GM18858 (cell line): ENCODE measurements around the gene KIF27.
"Not testable (repeated sequence)": the region's sequence is repeated elsewhere in the genome, so short reads cannot be mapped to it uniquely, and the experiment has no call there.

Experiments
- ATAC-seq: cut with Tn5 transposase; IDR thresholded peaks from one replicate; pipeline ENCODE4 v1.9.1; 2021; ENCODE audit not compliant: unreplicated experiment

Gene KIF27

DNA sequence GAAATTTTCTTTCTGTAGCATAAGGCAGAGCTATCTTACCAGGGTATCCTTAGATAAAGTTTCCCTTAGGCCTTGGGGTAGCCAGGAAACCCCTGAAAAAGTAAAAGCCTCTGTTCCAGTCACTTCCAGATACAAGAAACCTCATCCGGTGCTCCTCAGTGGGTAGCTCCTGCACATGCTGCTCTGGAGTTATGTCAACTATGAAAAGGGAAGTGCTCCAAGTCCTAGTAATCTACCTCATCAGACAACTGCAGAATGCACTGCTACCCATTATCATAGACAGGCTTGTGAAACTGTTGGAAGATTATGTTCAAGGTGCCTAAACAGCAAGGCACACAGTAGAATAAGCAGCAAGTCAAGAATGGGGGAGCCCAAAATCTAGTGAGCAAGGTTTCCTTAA, 112.0 kb downstream of the KIF27 start:
- ATAC-seq: not testable (repeated sequence)

DNA sequence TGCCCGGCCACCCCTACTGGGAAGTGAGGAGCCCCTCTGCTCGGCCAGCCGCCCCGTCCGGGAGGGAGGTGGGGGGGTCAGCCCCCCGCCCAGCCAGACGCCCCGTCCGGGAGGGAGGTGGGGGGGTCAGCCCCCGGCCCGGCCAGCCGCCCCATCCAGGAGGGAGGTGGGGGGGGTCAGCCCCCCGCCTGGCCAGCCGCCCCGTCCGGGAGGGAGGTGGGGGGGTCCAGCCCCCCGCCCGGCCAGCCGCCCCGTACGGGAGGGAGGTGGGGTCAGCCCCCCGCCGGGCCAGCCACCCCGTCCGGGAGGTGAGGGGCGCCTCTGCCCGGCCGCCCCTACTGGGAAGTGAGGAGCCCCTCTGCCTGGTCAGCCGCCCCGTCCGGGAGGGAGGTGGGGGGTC, 116.8 kb downstream of the KIF27 start:
- ATAC-seq: not testable (repeated sequence)

DNA sequence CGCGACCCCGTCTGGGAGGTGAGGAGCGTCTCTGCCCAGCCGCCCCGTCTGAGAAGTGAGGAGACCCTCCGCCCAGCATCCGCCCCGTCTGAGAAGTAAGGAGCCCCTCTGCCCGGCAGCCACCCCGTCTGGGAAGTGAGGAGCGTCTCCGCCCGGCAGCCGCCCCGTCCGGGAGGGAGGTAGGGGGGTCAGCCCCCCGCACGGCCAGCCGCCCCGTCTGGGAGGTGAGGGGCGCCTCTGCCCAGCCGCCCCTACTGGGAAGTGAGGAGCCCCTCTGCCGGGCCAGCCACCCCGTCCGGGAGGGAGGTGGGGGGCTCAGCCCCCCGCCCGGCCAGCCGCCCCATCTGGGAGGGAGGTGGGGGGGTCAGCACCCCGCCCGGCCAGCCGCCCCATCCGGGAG, 117.3 kb downstream of the KIF27 start:
- ATAC-seq: not testable (repeated sequence)

DNA sequence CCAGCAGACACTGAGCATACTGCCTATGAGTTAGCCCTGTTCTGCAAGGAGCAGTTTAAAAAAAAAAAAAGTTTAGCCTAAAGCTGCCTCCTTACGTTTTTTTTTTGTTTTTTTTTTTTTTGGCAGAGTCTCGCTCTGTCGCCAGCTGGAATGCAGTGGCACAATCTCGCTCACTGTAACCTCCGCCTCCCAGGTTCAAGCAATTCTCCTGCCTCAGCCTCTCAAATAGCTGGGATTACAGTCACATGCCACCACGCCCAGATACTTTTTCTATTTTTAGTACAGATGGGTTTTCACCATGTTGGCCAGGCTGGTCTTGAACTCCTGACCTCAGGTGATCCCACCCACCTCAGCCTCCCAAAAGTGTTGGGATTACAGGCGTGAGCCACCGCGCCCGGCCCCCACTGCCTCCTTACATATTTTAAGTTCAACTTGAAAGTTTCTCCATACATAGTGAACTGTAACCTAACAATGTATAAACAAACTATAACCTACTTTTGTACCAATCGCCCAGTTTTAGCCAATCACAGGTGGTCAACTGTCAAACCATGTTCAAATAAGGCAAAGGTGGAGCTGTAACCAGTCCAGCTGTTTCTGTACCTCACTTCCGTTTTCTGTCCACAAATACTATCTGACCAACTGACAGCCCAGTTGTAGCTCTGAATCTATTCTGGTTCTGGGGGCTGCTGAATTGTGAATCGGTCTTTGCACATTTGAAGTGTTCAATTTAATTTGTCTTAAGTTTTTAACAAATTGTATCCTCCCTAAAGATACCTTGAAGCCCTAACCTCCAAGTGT, 120.8 kb downstream of the KIF27 start:
- no peak for ATAC-seq

DNA sequence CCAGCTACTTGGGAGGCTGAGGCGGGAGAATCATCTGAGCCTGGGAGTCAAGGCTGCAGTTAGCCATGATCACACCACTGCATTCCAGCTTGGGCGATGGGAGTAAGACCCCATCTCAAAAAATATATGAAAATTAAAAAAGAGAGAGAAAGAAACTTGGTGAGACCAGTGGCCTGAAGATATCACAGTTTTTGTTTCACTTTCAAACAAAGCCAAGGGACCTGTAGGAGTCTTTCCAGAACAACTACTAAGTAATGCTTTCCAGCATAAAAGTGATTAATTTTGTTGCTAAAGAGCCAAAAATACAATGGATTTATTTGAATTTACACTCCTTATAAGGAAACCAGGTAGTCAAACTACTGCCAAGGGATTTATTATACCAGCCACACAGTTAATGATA, 127.2 kb downstream of the KIF27 start:
- no peak for ATAC-seq

DNA sequence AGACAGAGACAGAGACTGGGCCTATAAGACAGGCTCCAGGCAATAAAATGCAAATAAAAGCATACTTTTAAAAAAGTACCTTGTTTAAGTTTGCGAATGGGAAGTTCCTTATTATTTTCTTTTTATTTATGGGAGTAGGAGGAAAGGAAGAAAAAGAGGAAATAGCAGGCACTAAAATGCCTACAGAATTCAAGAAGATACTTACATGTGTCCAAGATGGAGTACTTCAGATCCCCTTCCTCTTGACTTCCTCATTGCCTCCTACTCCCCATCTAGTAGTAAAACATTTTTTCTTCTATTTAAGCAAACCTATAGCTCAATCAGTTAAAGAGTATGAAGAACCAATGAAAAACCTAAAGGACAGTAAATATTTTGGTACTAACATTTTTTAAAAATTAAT, 128.5 kb downstream of the KIF27 start:
- ATAC-seq: no peak
